ENCODE results near the gene CNTN5.

Gene CNTN5

DNA sequence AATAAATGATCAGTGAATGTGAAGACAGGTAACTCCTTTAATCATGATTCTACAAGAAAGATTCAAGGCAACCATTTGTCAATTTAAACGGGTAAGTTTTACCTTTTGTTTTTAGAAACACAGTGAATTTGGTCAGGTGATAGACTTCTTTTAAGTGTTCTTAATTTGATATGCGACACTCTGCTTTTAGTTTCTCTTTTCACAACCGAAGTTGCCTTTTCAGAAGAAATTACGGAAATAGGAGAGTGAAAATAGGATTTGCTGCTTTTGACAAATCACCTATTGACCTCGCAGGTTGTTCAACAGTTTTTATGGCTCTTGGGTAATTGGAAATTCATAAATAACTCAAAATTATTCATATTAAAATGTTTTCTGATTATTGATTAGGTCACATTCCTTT is 142.1 kb downstream of the CNTN5 start:
- no peak for DNase-seq (ENCODE audit: low read depth in 2 of 3, low spot score in 1 of 3)

DNA sequence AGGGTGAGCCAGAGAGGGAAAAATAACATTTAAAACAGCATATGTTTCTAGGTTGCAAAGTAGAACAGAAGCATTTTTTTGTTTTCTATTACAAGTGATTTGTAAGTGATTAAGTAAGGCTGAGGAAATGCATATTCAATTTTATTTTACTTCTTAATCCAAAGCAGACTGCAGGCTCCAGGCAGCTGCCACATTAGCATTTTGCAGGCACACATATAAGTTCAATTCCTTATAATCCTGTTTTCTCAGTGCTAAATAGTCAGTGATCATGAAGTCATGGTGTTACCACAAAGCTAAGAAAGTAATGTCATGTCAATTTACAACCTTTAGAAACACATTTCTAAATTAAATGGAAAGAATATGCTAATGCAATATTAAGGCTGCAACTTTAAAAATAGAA is 149.8 kb downstream of the CNTN5 start:
- DNase-seq (ENCODE audit: low read depth in 2 of 3, low spot score in 1 of 3) = no peak

DNA sequence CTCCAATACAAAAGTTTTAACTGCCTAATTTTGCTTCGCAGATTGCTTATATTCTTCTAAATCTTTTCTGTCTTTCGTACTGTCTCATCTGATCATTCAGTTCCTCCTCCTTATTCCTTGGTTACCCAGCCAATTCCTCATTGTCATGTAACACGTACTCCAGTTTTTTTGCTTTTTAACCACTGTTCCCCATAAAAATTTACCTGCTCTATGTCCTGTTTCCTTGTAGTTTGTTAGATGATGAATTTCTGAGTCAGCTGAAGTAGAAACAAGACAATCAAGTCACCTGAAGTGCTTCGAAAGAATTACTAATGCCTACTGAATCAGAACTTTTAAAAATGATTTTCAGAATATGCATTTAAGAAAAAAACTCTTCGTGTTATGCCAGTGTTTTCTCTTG is 150.6 kb downstream of the CNTN5 start:
- DNase-seq (ENCODE audit: low read depth in 2 of 3, low spot score in 1 of 3) = no peak

GRCh38 chr11:99176430-99176829 is 155.7 kb downstream of the CNTN5 start:
- no peak for DNase-seq (ENCODE audit: low read depth in 2 of 3, low spot score in 1 of 3)

DNA sequence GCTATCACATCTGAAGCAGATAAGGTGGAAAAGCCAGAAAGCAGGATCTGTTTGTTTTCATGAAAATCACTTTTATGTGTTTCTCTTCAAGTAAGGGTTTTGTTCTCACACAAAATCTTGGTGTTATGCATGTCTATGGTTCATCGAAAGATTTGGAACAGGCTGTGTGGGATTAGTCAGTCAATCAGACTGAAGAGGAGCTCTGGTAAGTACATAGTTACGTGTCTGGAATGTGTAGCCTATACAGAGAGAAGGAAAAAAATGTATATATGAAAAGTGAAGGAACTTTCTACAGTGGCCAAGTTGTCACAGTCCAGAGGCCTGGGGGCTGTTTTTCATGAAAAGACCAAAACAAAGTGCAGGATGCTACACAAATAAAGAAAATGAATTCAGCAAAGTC is 156.7 kb downstream of the CNTN5 start:
- no peak for DNase-seq (ENCODE audit: low read depth in 2 of 3, low spot score in 1 of 3)

DNA sequence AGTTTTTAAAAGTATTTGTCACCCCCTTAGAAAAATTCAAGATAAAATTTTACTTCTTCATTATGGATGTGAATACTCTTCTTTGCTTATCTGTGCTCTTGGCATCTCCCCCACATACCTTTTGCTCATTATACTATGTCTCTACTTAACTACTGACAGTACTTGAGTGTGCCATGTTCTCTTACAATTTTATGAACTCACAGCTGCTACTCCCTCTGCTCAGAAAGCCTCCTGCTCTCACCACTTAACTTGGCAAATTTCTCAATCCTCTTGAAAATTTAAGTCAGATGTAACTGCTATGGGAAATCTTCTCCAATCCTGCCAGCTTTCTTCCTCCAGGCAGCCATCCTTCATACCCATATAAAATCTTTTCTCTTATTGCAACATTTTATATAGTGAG is 163.4 kb downstream of the CNTN5 start:
- no peak for DNase-seq (ENCODE audit: low read depth in 2 of 3, low spot score in 1 of 3)

DNA sequence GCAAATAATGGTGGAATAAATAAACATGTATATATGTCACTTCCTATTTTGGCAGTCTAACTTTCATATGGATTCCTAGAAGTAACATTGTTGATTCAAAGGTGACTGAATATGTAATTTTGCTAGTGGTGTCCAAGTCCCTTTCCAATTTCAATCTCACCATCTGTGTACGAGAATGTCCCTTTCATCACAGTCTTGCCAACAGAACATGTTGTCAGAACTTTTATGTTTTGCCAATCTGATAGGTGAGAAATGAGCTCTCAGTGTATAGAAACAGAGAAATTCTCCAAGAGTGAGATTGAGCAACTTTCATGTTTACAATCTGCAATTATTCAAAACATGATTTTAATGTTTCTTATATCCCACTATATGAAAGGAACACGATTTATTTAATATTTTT is 167.5 kb downstream of the CNTN5 start:
- DNase-seq (ENCODE audit: low read depth in 2 of 3, low spot score in 1 of 3) = no peak

GRCh38 chr11:99192716-99193115 is 172.0 kb downstream of the CNTN5 start:
- DNase-seq (ENCODE audit: low read depth in 2 of 3, low spot score in 1 of 3) = no peak

DNA sequence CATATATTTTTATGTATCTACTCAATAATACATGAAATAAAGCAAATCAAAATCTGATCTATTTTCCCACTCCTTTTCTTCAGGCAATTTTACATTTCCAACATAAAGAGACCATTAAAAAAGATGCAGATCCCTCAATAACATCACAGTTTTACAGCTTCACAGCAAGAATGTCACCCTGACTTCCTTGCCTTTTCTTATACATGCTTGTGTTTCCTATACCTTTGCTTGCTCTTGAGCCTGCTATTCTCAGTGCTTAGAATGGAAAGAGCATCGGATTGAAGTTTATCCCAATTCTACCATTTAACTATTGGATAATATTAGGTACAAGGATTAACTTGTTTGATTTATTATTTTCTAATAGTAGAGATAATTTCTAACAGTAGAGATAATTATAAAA is 176.7 kb downstream of the CNTN5 start:
- no peak for DNase-seq (ENCODE audit: low read depth in 2 of 3, low spot score in 1 of 3)

GRCh38 chr11:99198215-99198614 is 177.5 kb downstream of the CNTN5 start:
- DNase-seq (ENCODE audit: low read depth in 2 of 3, low spot score in 1 of 3) = no peak

- no peak for DNase-seq (ENCODE audit: low read depth in 2 of 3, low spot score in 1 of 3)
Measured at GRCh38 chr11:99199341-99199740, 178.6 kb downstream of the CNTN5 start.

DNA sequence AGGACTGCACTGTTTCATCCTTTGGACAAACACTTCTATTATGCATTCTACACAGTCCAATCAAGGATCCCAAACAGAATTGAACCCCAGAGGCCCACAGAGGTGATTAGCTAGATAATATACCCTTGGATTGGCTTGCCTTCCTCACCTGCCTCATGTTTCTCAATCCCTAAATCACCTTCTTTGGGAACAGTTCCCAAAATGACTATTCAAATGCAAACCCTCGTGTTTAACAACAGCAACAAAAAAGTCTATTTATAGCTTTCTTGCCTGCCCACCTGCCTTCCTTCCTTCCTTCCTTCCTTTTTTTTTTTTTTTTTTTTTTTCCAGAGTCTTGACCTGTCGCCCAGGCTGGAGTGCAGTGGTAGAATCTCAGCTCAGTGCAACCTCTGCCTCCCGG is 180.0 kb downstream of the CNTN5 start:
- DNase-seq (ENCODE audit: low read depth in 2 of 3, low spot score in 1 of 3) = no peak

DNA sequence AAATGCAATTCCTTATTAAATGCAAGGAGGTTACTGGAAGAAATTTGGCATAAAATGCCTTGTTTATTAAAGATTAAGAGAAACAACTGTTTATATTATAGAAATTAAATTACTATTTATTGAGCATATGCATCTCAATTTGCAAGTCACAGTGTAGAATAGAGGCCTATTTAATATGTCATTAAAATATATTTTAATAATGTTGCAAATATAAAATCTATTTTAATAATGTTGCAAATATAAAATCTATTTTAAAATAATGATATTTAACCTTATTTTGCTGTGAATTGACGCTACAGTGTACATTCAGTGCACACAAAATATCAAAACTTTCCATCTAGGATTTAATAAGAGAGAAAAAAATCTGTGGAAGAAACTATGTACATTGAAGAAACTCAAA is 188.1 kb downstream of the CNTN5 start:
- no peak for DNase-seq (ENCODE audit: low read depth in 2 of 3, low spot score in 1 of 3)

DNA sequence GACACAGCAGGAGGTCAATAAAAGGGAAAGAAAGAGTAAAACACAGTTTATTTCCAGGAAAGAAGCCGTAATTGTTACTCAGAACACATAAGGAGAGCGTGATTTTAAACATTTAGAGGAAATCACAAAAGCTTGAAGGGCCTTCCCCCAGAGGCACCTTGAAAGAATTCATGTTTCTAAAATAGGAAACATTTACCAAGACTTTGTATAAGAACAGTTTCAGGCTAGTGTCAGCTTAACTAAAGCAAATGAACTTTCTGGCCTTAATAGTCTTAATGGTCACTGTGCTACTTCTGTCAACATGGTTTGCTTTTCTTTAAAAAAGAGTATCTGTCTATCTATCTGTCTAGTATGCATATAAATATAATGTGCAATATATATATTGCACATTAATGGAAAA is 208.8 kb downstream of the CNTN5 start:
- no peak for DNase-seq (ENCODE audit: low read depth in 2 of 3, low spot score in 1 of 3)

DNA sequence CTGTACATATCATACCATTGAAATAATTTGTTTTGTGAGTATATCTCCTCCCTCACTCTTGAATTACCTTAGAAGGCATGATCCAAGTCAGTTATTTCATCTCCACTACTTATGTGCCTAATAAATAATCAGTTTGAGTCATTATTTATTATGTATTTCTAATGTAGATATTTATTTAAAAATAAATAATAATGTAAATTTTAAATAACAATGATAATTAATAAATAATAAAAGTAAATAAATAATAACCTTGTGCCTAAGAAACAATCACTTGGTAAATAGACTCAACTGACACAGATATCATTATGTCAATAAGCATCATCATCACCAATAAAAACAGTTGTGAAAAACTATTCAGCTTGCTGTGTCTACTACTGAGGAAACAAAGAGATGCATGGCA is 213.8 kb downstream of the CNTN5 start:
- DNase-seq (ENCODE audit: low read depth in 2 of 3, low spot score in 1 of 3) = no peak

DNA sequence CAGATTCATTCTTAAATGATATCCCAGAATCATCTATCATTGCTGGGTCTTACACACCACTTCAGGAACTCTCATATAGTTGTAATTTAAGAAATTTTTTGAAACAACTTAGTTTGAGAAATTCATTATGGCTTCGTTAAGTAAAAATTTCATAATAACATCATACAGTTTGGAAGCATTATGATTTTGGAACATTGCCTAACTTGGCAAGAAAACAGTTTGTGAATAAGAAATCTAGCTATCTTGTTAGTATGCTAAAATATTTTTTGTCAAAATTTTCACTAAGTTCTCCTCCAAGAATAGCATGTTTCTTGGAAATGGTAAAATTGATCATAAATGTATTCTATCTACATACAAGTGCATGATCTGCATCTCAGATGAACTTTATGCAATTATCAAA is 217.7 kb downstream of the CNTN5 start:
- no peak for DNase-seq (ENCODE audit: low read depth in 2 of 3, low spot score in 1 of 3)

DNA sequence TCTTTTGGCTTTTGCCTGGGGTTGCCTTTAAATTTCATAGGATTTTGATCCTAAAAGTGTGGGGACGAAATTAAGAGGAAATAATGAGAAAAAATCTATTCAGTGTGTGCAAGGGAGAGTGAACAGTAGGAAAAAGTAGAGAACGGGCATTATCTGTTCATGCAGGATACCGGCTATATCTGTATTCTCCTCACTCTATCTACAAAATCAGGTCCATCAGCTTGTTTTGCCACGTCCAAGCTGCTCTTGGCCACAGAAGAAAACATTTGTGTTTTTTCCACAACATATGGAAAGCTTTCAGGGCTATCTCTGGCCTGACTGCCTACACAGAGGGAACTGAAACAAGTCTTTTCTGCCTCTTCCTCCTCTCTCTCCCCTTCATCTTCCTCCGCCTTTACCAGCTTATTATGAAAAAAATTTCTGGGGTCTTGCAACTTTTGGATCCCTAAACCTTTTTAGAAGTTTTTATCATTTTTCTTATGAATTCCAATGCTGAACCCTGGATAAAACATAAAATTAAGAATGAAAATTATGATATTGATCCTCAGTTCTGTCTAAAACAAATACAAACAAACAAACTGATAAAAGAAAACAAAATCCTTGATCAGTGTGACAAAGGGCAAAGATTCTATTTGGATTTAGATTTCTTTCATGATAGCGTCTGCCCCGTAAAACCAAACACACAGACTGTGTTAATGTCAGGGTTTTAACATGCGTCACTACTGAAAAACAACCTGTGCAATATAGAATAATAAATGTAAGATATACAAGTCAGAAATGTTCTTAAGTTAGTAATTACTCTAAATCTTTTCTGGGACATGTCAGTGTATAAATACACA is 219.7 kb downstream of the CNTN5 start:
- no peak for DNase-seq (ENCODE audit: low read depth in 2 of 3, low spot score in 1 of 3)

DNA sequence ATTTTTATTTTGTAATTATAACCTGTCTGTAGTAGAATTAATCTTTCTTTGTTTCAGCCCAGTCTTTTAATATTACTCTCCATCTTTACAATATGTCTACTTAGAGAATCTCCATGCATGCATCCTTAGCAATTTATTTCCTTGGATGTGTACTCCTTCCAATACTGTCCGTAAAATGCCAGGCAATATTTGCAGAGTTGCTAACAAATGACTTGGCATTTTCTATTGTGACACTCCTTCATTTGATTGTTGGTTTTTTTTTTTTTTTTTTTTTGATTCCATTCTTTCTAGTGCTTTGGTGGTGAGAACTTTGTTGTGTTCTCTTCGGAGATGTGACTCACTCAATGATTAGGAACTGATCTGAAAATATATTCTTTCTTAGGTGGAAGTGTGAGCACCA is 220.3 kb downstream of the CNTN5 start:
- no peak for DNase-seq (ENCODE audit: low read depth in 2 of 3, low spot score in 1 of 3)

DNA sequence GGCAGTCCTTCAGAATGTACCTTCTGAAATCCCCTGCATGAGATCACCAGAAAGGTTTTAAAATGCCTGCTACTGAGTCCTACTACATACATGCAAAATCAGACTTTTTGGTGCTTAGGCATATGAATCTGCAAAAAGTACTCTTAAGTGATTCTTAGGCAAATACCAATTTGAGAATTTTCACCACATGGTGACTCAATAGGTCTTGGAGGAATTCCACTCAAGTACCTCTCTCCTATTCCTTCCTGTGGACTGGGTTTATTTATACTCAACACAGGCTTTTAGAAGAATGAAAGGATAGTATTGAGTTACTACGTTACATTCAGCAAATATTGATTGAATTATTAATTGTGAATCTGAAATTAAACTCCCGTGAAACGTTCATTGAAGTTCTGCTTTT is 223.9 kb downstream of the CNTN5 start:
- DNase-seq (ENCODE audit: low read depth in 2 of 3, low spot score in 1 of 3) = no peak

- no peak for DNase-seq (ENCODE audit: low read depth in 2 of 3, low spot score in 1 of 3)
Measured at GRCh38 chr11:99246199-99246598, 225.4 kb downstream of the CNTN5 start.

- no peak for DNase-seq (ENCODE audit: low read depth in 2 of 3, low spot score in 1 of 3)
Measured at GRCh38 chr11:99256614-99257013, 235.9 kb downstream of the CNTN5 start.

DNA sequence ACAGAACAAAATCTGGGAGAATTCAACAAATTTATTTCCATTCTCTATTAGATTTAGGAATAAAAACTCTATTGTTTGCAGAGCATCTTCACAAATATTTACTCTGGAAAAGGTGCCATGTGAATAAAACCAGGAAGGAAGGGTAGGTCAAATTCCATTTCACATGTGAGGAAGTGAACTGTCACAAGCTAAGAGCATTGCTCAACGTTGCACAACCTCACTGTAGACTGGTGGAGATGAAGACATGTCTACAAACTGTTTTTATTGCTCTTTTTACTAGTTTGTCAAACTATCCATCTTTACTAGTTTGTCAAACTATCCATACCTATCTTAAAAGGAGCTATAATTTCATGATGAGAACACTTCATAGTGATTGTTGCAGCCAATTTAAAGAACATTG is 236.4 kb downstream of the CNTN5 start:
- DNase-seq (ENCODE audit: low read depth in 2 of 3, low spot score in 1 of 3) = no peak

DNA sequence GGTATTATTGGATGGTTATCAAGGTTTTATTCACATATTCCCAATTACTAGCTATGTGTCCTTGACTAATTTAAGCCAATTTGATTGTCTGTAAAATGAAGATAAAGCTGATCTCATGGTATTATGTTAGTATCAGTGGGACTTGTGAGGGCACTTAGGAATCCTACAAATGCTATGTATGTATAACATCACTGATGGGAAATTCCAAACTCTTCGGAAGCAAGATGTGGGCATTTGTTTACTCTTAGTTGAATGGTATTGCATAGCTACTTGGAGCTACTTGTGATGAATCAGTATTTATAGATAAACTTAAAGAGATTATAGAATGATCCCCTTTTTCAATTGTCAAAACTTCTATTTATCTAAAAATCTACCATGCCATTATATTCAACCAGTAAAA is 239.9 kb downstream of the CNTN5 start:
- DNase-seq (ENCODE audit: low read depth in 2 of 3, low spot score in 1 of 3) = no peak

Data from stimulated activated CD4-positive, alpha-beta T cell treated with anti-CD3 and anti-CD28 coated beads, Interleukin-12 subunit alpha, Interleukin-12 subunit beta, amount 100 ng/mL, for 48 hours (primary cell).